K562 (cell line): ENCODE data around the gene CRYBA1. TPM values are rescaled to one million over a fixed set of nuclear protein-coding genes. Genes with fewer than 3 reads are reported as not detected.

Experiments used
- ADNP ChIP-seq: fragments of 200-800 bp; sonication (Bioruptor generic); IDR thresholded peaks from 2 replicates; pipeline ENCODE4 v1.6.1; 2016; ENCODE audit warnings: missing genetic modification characterization, missing compliant biosample characterization
- CREBBP ChIP-seq: IDR thresholded peaks from one replicate; pipeline ENCODE4 v1.6.1; 2012; ENCODE audit warnings: low read depth, mild to moderate bottlenecking, control low read depth, inconsistent platforms, low read length
- CXXC5 ChIP-seq: fragments of 250-450 bp; sonication (Bioruptor Pico); IDR thresholded peaks from 2 replicates; pipeline ENCODE4 v1.8.0; 2022; ENCODE audit warnings: inconsistent platforms, mild to moderate bottlenecking, moderate library complexity
- DPF2 ChIP-seq: fragments of 450-650 bp; IDR thresholded peaks from 2 replicates; pipeline ENCODE4 v1.6.1; 2016
- ESRRB ChIP-seq: fragments of 250-450 bp; sonication (Bioruptor Pico); IDR thresholded peaks from 2 replicates; pipeline ENCODE4 v1.5.0; 2020; ENCODE audit warnings: mild to moderate bottlenecking, moderate library complexity, borderline replicate concordance
- HDAC1 ChIP-seq, 2 experiments: fragments of 450-650 bp; IDR thresholded peaks; 2 replicates each; pipeline ENCODE4 v1.6.1; 2016 to 2017; ENCODE audit warnings: inconsistent platforms in 1 of 2, mild to moderate bottlenecking in 1 of 2, moderate library complexity in 1 of 2
- HDAC2 ChIP-seq: fragments of 450-650 bp; IDR thresholded peaks from 2 replicates; pipeline ENCODE4 v1.6.1; 2016; ENCODE audit warnings: mild to moderate bottlenecking
- HMG20A ChIP-seq: fragments of 450-650 bp; formaldehyde crosslinking; conservative IDR thresholded peaks from 2 replicates; pipeline ENCODE4 v1.4.0; 2020; ENCODE audit warnings: mild to moderate bottlenecking, mixed read lengths
- HNRNPH1 ChIP-seq: fragments of 200-400 bp; formaldehyde crosslinking; optimal IDR thresholded peaks from 2 replicates; pipeline ENCODE3; 2017; ENCODE audit warnings: low read depth, mild to moderate bottlenecking, low read length, moderate library complexity
- KHSRP ChIP-seq: fragments of 450-650 bp; IDR thresholded peaks from 2 replicates; pipeline ENCODE4 v1.6.1; 2017
- MBD2 ChIP-seq: sonication (generic); IDR thresholded peaks from 2 replicates; pipeline ENCODE4 v1.6.1; 2016; ENCODE audit warnings: low read depth, borderline replicate concordance
- MEF2D ChIP-seq: conservative IDR thresholded peaks from 2 replicates; pipeline ENCODE4 v1.6.1; 2016; ENCODE audit warnings: low read depth, missing genetic modification characterization, missing compliant biosample characterization
- MTA1 ChIP-seq: fragments of 450-650 bp; IDR thresholded peaks from 2 replicates; pipeline ENCODE4 v1.6.1; 2017; ENCODE audit warnings: borderline replicate concordance
- NCOA1 ChIP-seq: fragments of 450-650 bp; IDR thresholded peaks from 2 replicates; pipeline ENCODE4 v1.6.1; 2016; ENCODE audit warnings: low read depth
- NR1H2 ChIP-seq: sonication (generic); formaldehyde crosslinking; IDR thresholded peaks from 2 replicates; pipeline ENCODE4 v1.4.0; 2020; ENCODE audit warnings: mild to moderate bottlenecking, missing genetic modification reagents
- PTBP1 ChIP-seq: fragments of 200-400 bp; formaldehyde crosslinking; IDR thresholded peaks from 2 replicates; pipeline ENCODE4 v1.6.1; 2017; ENCODE audit warnings: low read depth, low read length
- RB1 ChIP-seq: fragments of 450-650 bp; IDR thresholded peaks from 2 replicates; pipeline ENCODE4 v1.6.1; 2017; ENCODE audit warnings: low read depth, mild to moderate bottlenecking
- RHOXF2B ChIP-seq: fragments of 250-450 bp; sonication (Bioruptor Pico); conservative IDR thresholded peaks from 2 replicates; pipeline ENCODE4 v1.5.1; 2021
- SMC3 ChIP-seq: conservative IDR thresholded peaks from 2 replicates; pipeline ENCODE4 v1.6.1; 2011; ENCODE audit warnings: low read depth, low read length, improper control_type of control experiment; ENCODE audit not compliant: insufficient read depth
- SRSF3 ChIP-seq: fragments of 200-400 bp; formaldehyde crosslinking; IDR thresholded peaks from 2 replicates; pipeline ENCODE4 v1.6.1; 2016; ENCODE audit warnings: mild to moderate bottlenecking, low read length, moderate library complexity; ENCODE audit not compliant: insufficient read depth
- ZNF175 ChIP-seq: fragments of 200-800 bp; sonication (Bioruptor generic); IDR thresholded peaks from 2 replicates; pipeline ENCODE4 v1.6.1; 2016; ENCODE audit warnings: low read depth, mild to moderate bottlenecking, missing genetic modification characterization, missing compliant biosample characterization
- ZNF644 ChIP-seq: fragments of 200-800 bp; sonication (Bioruptor generic); IDR thresholded peaks from 2 replicates; pipeline ENCODE4 v1.6.1; 2016; ENCODE audit warnings: low read depth, missing genetic modification characterization, missing compliant biosample characterization
- ZNF76 ChIP-seq: fragments of 250-450 bp; sonication (Bioruptor Pico); IDR thresholded peaks from 2 replicates; pipeline ENCODE4 v1.4.0; 2020; ENCODE audit warnings: mild to moderate bottlenecking, moderate library complexity, borderline replicate concordance
- polyA plus RNA-seq, 8 experiments: library from polyadenylated mRNA; depleted of rRNA in 4 of 8; stranded (reverse) in 5 of 8; unstranded in 3 of 8; fragments of >200 nt; fragmentation: Nextera tagmentation in 2 of 8; fragmentation: Illumina TruSeq in 1 of 8; extraction: Ambion mirVana in 2 of 8; extraction: Trizol in 1 of 8; gene quantifications; 2 replicates each; pipeline versions ENCODE4 v1.2.1 to v1.2.3, GENCODE V29; 2011 to 2014; ENCODE audit warnings: inconsistent platforms in 1 of 8, missing spikeins in 1 of 8
- total RNA-seq, 7 experiments: library from RNA; depleted of rRNA in 6 of 7; stranded (reverse); fragments of >200 nt in 6 of 7; fragmentation: Illumina TruSeq in 2 of 7; extraction: Trizol in 2 of 7; gene quantifications; 2 replicates each; pipeline versions ENCODE4 v1.2.1 to v1.2.3, GENCODE V29; 2011 to 2021; ENCODE audit warnings: low replicate concordance in 1 of 7
- TF ChIP-seq, protein P1 (sequence below): fragments of 450-650 bp; formaldehyde crosslinking; IDR thresholded peaks from 2 replicates; pipeline ENCODE4 v1.4.0; 2022; ENCODE audit warnings: missing genetic modification characterization
- TF ChIP-seq, protein P2 (sequence below): fragments of 250-450 bp; sonication (Bioruptor Pico); IDR thresholded peaks from 2 replicates; pipeline ENCODE4 v1.4.0; 2020; ENCODE audit warnings: mild to moderate bottlenecking, moderate library complexity, borderline replicate concordance
- TF ChIP-seq, protein P3 (sequence below): fragments of 250-450 bp; sonication (Bioruptor Pico); IDR thresholded peaks from 2 replicates; pipeline ENCODE4 v1.5.1; 2021; ENCODE audit warnings: mild to moderate bottlenecking

CRYBA1 gene
- total and polyA plus RNA-seq, 9 of the 15 experiments (the other 6 are each of a cell fraction or from before 2014, with no cell fraction given): not detected

DNA sequence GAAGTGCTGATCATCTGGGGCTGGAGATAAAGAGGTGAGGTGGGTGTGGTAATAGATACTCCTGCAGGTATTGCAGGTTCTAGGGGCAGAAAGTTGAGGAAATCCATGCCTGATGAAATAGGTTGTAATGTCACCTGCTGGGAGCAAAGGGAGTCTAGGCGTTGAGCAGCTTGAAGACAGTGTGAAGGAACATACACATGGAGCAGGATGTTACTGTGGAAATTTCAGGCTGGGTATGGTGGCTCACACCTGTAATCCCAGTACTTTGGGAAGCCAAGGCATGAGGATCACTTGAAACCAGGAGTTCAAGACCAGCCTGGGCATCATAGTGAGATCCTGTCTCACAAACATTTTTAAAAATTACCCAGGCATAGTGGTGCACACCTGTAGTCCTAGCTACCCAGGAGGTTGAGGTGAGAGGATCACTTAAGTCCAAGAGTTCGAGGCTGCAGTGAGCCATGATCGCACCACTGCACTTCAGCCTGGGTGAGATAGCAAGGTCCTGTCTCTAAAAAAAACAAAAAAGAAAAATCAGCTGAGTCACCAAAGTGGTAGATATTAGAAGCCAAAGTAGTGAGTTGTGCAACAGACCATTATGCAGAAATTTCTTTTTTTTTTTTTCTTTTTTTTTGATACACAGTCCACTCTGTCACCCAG is 9.1 kb upstream of the CRYBA1 start (continued):
- TF ChIP-seq HNRNPH1: no peak
- TF ChIP-seq ADNP (tag): peak; percentile 83
- TF ChIP-seq CREBBP: no peak
- no peak for TF ChIP-seq PTBP1
- TF ChIP-seq HDAC2: no peak
- no peak for TF ChIP-seq NCOA1
- TF ChIP-seq SMC3: no peak
- TF ChIP-seq MTA1: peak; percentile 58; the same call in 1 of the 2 replicates
- no peak for TF ChIP-seq MBD2
- TF ChIP-seq MEF2D (tag): no peak
- TF ChIP-seq KHSRP: no peak
- TF ChIP-seq ZNF644 (tag): no peak
- no peak for TF ChIP-seq ZNF76 (CRISPR knock-in tag)
- no peak for TF ChIP-seq ESRRB (CRISPR knock-in tag)
- TF ChIP-seq ZNF175 (CRISPR knock-in tag): peak; percentile 52; the same call in 1 of the 2 replicates
- peak; percentile 41 for TF ChIP-seq CXXC5 (CRISPR knock-in tag)
- no peak for TF ChIP-seq RB1
- no peak for TF ChIP-seq HDAC1 (IDR thresholded peaks at IDR 0.05)
- no peak for TF ChIP-seq NR1H2 (CRISPR knock-in tag)
- TF ChIP-seq, protein P1, sequence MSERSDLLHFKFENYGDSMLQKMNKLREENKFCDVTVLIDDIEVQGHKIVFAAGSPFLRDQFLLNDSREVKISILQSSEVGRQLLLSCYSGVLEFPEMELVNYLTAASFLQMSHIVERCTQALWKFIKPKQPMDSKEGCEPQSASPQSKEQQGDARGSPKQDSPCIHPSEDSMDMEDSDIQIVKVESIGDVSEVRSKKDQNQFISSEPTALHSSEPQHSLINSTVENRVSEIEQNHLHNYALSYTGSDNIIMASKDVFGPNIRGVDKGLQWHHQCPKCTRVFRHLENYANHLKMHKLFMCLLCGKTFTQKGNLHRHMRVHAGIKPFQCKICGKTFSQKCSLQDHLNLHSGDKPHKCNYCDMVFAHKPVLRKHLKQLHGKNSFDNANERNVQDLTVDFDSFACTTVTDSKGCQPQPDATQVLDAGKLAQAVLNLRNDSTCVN: no peak
- no peak for TF ChIP-seq SRSF3
- no peak for TF ChIP-seq HMG20A (CRISPR knock-in tag)
- TF ChIP-seq, protein P2, sequence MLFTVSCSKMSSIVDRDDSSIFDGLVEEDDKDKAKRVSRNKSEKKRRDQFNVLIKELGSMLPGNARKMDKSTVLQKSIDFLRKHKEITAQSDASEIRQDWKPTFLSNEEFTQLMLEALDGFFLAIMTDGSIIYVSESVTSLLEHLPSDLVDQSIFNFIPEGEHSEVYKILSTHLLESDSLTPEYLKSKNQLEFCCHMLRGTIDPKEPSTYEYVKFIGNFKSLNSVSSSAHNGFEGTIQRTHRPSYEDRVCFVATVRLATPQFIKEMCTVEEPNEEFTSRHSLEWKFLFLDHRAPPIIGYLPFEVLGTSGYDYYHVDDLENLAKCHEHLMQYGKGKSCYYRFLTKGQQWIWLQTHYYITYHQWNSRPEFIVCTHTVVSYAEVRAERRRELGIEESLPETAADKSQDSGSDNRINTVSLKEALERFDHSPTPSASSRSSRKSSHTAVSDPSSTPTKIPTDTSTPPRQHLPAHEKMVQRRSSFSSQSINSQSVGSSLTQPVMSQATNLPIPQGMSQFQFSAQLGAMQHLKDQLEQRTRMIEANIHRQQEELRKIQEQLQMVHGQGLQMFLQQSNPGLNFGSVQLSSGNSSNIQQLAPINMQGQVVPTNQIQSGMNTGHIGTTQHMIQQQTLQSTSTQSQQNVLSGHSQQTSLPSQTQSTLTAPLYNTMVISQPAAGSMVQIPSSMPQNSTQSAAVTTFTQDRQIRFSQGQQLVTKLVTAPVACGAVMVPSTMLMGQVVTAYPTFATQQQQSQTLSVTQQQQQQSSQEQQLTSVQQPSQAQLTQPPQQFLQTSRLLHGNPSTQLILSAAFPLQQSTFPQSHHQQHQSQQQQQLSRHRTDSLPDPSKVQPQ (CRISPR knock-in tag): no peak
- TF ChIP-seq DPF2: peak; percentile 67; the same call in 1 of the 2 replicates
- TF ChIP-seq, protein P3, sequence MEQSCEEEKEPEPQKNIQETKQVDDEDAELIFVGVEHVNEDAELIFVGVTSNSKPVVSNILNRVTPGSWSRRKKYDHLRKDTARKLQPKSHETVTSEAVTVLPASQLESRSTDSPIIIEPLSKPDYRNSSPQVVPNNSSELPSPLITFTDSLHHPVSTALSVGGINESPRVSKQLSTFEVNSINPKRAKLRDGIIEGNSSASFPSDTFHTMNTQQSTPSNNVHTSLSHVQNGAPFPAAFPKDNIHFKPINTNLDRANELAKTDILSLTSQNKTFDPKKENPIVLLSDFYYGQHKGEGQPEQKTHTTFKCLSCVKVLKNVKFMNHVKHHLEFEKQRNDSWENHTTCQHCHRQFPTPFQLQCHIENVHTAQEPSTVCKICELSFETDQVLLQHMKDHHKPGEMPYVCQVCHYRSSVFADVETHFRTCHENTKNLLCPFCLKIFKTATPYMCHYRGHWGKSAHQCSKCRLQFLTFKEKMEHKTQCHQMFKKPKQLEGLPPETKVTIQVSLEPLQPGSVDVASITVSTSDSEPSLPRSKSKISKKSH (CRISPR knock-in tag): no peak
- TF ChIP-seq RHOXF2B (CRISPR knock-in tag): no peak
